HL-60/S4 treated with retinoic acid at 250 ng/mL for 4 days and 3 days (cell line): ENCODE data around the gene PSMD3.

Experiments used
- in situ Hi-C: fragments of 300-500 bp; cut with MboI; formaldehyde crosslinking; loops from 2 replicates; pipeline ENCODE4 v1.7.0; 2022; ENCODE audit warnings: low sequenced_read_pairs

PSMD3 gene

DNA sequence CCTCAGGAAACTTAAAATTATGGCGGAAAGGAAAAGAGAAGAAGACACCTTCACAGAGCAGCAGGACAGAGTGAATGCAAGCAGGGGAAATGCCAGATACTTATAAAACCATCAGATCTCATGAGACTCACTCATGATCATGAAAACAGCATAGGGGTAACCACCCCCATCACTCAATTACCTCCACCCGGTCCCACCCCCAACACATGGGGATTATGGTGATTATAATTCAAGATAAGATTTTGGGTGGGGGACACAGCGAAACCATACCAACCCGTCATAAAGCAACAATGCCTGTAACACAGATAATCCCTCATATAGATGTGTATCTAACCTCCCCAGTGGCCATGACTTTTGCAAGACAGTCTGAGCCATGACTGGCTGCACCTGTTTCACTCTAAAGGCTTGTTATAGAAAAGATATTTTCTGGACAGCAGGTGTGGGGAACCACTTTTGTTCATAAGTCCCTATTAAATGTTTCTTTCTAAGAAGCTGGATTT is 24.8 kb upstream of the PSMD3 start:
- in situ Hi-C loops: no loop called here

GRCh38 chr17:39960524-39961041 is 20.0 kb upstream of the PSMD3 start:
- in situ Hi-C loops: no loop called here

GRCh38 chr17:39962642-39963220 is 17.9 kb upstream of the PSMD3 start, which contains the start of gene GSDMA:
GSDMA (plus strand) TSS chr17:39963004; CDS start chr17:39965688, 2,684 bp downstream.
- in situ Hi-C loops: no loop called here

GRCh38 chr17:39963829-39964228 is 16.8 kb upstream of the PSMD3 start:
- in situ Hi-C loops: no loop called here

DNA sequence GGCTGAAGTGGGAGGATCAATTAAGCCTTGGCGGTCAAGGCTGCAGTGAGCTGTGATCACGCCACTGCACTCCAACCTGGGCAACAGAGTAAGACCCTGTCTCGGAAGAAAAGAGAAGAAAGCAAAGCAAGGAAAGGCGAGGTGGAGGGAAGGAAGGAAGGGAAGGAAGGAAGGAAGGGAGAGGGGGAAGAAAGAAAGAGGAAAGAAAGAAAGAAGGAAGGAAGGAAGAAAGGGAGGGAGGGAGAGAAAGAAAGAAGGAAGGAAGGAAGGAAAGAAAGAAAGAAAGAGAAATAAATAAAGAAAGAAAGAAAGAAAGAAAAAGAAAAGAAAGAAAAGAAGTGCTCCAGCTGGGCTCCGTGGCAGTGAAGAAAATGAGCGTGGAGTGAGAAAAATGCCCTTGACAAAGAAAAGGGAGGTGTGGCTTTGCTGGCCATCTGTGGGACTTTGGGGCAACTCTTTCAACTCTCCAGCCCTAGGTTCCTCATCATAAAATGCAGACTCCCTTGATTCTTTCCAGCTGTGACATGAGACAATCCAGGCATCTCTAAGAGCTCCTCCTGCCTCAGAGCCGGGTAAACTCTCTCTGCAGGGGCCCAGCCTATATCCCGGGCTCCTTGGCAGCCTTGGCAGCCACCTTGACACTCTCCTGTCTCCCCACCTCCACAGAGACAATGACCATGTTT is 15.4 kb upstream of the PSMD3 start:
- in situ Hi-C loops: no loop called here

GRCh38 chr17:39966771-39967170 is 13.8 kb upstream of the PSMD3 start:
- in situ Hi-C loops: no loop called here

- in situ Hi-C loops: no loop called here
Observed at GRCh38 chr17:39968761-39969160, 11.8 kb upstream of the PSMD3 start.

GRCh38 chr17:39969375-39969774 is 11.2 kb upstream of the PSMD3 start:
- in situ Hi-C loops: no loop called here

DNA sequence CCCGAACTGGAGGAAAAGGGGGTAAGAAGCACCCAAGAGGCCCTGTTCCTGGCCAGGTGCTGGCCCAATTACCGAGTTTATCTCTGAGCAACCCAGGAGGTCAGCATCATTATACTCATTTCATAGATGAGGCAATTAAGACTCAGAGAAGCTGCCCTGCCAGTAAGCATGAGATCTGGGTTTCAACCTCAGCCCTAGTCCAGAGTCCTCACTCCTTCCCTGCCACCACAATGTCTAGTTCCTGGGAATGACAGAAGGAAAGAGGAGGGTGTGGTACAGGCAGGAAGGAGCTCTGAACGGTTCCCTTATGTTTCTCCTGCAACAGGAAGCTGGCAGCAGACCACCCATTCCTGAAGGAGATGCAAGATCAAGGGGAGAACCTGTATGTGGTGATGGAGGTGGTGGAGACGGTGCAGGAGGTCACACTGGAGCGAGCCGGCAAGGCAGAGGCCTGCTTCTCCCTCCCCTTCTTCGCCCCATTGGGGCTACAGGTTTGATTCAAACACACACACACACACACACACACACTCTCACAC is 10.4 kb upstream of the PSMD3 start:
- in situ Hi-C loops: no loop called here

DNA sequence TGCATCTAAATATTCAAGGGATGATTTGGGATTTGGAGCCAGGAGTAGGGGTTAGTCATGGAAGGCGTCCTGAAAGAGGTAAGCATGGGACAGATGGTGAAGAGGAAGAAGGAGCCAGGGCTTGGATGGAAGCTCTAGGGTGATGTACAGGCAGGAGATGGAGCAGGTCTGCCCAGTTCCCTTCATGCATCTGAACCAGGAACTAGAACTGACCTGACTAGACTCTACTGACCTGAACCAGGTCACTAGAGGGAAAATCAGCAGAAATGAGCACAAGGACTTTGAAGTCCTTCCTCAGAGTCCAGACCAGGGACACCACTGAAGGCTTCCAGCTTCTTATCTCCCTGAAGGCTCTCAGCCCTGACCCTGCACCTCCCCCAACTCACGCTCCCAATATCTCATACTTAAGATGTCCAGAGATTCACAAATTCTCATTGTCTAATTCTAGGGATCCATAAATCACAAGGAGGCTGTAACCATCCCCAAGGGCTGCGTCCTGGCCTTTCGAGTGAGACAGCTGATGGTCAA is 9.5 kb upstream of the PSMD3 start:
- in situ Hi-C loops: no loop called here

DNA sequence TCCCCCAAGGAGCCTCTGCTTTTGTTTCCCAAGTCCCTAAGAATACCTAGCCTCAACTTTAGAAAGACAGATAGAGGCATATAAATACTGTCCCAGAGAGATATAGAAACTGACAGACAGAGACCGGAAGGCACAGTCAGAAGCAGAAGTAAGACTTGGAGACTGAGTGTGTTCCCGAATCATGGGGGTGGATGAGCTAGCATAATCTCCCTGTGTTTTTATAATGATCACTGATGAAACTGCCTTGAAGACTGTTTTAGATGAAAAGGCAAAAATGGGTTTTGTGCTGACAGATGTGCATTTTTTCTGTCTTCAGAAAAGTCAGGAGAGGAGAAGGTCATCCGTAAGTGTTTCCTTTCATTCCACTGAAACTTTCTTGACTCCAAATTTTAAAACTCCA is 8.3 kb upstream of the PSMD3 start:
- in situ Hi-C loops: no loop called here

GRCh38 chr17:39973496-39973895 is 7.1 kb upstream of the PSMD3 start:
- in situ Hi-C loops: no loop called here

DNA sequence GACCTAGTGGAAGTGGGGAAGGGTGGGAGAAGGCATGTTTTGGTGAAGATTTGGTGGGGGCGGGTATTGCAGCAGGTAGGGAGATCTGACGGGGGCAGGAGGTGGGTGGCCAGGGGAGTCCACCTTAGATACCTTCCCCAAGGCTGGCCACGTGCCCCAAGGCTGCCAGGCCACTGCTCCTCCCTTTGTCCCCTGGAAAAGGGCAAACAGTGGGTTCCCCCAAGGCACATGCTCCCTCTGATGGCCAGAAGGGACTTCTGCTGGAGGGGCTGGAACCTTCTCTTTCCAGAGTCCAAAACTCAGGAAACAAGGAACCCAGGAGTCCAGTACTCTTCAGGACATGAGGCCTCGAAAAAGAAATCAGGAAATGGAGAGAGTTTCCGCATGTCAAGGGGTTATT is 6.2 kb upstream of the PSMD3 start:
- in situ Hi-C loops: no loop called here

DNA sequence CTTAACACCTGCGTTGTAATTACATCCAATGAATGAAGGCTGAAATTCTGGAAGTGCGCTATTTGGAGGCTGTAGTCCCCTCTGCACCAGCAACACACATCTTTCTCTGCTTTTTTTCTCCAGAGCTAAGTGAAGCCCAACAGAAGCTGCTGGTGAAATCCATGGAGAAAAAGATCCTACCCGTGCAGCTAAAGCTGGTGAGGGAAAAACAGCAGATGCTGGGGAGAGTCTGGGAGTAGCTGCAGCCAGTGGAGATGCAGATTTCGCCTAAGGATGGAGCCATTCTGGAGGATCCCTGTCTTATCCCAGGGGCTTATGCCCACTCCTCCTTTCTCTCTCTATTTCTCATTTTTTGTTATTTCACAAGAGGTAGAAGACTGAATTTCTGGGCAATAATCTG is 4.8 kb upstream of the PSMD3 start:
- in situ Hi-C loops: no loop called here

GRCh38 chr17:39979016-39979670 is 1.5 kb upstream of the PSMD3 start:
- in situ Hi-C loops: no loop called here

DNA sequence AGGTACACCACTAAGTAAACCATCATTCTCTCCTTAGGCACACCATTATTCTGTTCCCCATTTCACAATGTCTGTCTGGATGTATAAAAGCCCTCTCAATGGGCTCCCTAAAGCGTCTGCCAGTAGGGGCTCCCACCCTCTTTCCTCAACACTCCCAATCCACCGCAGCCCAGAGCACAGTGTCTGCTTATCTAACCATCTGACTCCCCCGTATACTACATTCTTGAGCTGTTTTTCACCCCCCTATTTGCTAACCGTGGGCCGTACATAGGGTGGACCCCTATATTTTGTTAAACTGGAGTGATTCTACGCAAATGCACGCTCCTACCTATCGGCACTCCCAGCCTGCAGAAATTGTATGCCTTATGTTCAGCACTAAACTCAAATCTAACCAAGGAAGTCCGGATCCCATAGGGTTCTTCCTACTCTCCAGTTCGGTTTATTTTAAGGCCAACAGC is 685 bp upstream of the PSMD3 start:
- in situ Hi-C loops: no loop called here

GRCh38 chr17:39981207-39981741 is 667 bp downstream of the PSMD3 start:
- in situ Hi-C loops: no loop called here

DNA sequence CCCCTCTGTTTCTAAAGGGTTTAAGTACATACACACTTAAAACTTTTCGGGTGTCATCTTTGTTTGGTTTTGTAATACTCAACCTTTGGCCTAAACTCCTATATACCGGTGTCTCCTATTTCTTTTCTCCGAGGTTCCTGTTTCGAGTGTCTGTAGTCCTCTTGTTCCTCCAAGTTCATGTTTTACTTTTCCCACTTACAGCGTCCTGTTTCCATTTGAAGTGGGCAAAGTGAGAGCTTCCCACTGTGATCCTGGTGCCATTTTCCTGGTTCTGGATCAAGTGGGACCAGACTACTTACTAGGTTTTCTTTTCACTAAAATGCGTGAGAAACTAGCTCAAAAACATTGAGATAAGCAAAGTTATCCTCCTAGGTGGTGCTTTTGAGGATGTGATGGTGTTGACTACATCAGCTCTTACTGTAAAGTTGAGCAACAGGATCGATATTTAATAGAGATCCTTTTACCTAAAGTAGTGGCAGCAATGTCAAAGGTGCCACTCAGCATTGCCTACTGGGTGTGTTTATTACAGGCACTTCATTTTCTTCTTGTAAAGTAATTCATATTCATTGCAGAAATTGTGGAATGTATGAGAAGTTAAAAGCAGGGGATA is 1.3 kb downstream of the PSMD3 start:
- in situ Hi-C loops: no loop called here

DNA sequence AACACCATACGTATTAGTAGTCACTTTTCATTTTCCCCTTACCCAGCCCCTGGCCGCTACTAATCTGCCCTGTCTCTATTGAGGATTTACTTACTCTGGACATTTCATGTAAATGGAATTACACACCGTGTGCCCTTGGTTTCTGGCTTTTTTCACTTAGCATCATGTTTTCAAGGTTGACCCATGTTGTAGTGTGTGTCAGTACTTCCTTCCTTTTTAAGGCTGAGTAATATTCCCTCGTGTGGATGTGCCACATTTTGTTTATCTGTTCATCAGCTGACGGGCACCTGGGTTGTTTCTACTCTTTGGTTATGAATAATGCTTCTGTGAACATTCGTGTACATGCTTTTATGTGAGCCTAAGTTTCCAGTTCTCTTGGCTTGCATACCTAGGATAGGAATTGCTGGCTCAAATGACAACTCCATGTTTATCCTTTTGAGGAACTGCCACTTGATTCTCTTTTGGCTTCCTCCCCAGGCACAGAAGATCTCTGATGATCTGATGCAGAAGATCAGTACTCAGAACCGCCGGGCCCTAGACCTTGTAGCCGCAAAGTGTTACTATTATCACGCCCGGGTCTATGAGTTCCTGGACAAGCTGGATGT is 7.7 kb downstream of the PSMD3 start:
- in situ Hi-C loops: no loop called here

DNA sequence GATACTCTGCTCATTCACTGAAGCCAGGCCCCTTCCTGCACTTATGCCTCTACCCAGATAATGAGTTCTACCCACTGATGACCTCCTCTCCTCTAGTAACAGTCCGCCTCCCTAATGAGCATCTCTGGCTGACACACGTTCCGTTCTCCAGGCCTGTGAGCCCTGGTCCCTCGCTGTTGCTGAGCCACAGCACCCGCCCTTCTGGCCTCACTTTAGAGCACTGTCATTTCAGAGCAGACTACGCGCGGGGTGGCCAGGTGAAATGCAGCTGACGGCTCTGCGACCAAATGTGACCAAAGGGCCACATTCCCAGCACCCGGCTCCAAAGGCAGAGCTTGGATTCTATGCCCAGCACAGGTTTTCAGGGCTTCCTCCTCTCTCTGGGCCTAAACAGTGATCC is 13.8 kb downstream of the PSMD3 start:
- in situ Hi-C loops: no loop called here
